ENCODE results near the gene APH1B.
A peak's percentile ranks its signal among the peaks of the same experiment; 100 is the strongest.

The APH1B gene

GRCh38 chr15:63331456-63331855 is 54.1 kb downstream of the APH1B start:
- H3K4me3 ChIP-seq (ENCODE audit: low read length), result no peak overlapping the region
- no peaks in the 10 kb centered on the region for H3K9me3 ChIP-seq (ENCODE audit: insufficient read depth, low read depth, low read length)
- 95% methylated on average over 12 of the region's 12 CpGs for WGBS
- H3K9ac ChIP-seq (ENCODE audit: low read depth, low read length), result no peak overlapping the region
- no peaks in the 10 kb centered on the region for H3K36me3 ChIP-seq (ENCODE audit: insufficient read depth, low read length)
- H3K27ac ChIP-seq (ENCODE audit: low read depth, low read length), result no peak overlapping the region
- H3K4me1 ChIP-seq (ENCODE audit: insufficient read depth, low read length), result 0 out of 2 replicates have a peak, but pooled peaks cover 3% of the 10 kb centered on the region
- H3K27me3 ChIP-seq (ENCODE audit: insufficient read depth, low read length), result no peaks in the 10 kb centered on the region

- H3K27ac ChIP-seq (ENCODE audit: low read depth, low read length), result no peak overlapping the region
- no peak overlapping the region for H3K4me3 ChIP-seq (ENCODE audit: low read length)
- H3K27me3 ChIP-seq (ENCODE audit: insufficient read depth, low read length), result no peaks in the 10 kb centered on the region
- no peak overlapping the region for H3K9ac ChIP-seq (ENCODE audit: low read depth, low read length)
- H3K9me3 ChIP-seq (ENCODE audit: insufficient read depth, low read depth, low read length), result no peaks in the 10 kb centered on the region
- 85% methylated on average over 9 of the region's 9 CpGs for WGBS
- no peaks in the 10 kb centered on the region for H3K36me3 ChIP-seq (ENCODE audit: insufficient read depth, low read length)
- H3K4me1 ChIP-seq (ENCODE audit: insufficient read depth, low read length), result 0 out of 2 replicates have a peak, but pooled peaks cover 3% of the 10 kb centered on the region
Measured at GRCh38 chr15:63332367-63333124, 55.1 kb downstream of the APH1B start.

- H3K4me3 ChIP-seq (ENCODE audit: low read length), result no peak overlapping the region
- no peak overlapping the region for H3K9ac ChIP-seq (ENCODE audit: low read depth, low read length)
- H3K27me3 ChIP-seq (ENCODE audit: insufficient read depth, low read length), result peaks cover 2% of the 10 kb centered on the region; the same call in 1 of the 2 replicates
- H3K27ac ChIP-seq (ENCODE audit: low read depth, low read length), result no peak overlapping the region
- peaks cover 9% of the 10 kb centered on the region for H3K4me1 ChIP-seq (ENCODE audit: insufficient read depth, low read length)
- WGBS, result 82% methylated on average over 2 of the region's 2 CpGs
- H3K9me3 ChIP-seq (ENCODE audit: insufficient read depth, low read depth, low read length), result no peaks in the 10 kb centered on the region
- H3K36me3 ChIP-seq (ENCODE audit: insufficient read depth, low read length), result no peaks in the 10 kb centered on the region
Measured at GRCh38 chr15:63334821-63335220, 57.4 kb downstream of the APH1B start.

GRCh38 chr15:63335543-63336240 is 58.3 kb downstream of the APH1B start:
- no peaks in the 10 kb centered on the region for H3K36me3 ChIP-seq (ENCODE audit: insufficient read depth, low read length)
- H3K9me3 ChIP-seq (ENCODE audit: insufficient read depth, low read depth, low read length), result no peaks in the 10 kb centered on the region
- H3K27me3 ChIP-seq (ENCODE audit: insufficient read depth, low read length), result peaks cover 2% of the 10 kb centered on the region; the same call in 1 of the 2 replicates
- WGBS, result 91% methylated on average over 8 of the region's 8 CpGs
- H3K27ac ChIP-seq (ENCODE audit: low read depth, low read length), result no peak overlapping the region
- no peak overlapping the region for H3K9ac ChIP-seq (ENCODE audit: low read depth, low read length)
- peaks cover 18% of the 10 kb centered on the region for H3K4me1 ChIP-seq (ENCODE audit: insufficient read depth, low read length)
- no peak overlapping the region for H3K4me3 ChIP-seq (ENCODE audit: low read length)

GRCh38 chr15:63337046-63337445 is 59.6 kb downstream of the APH1B start:
- H3K27me3 ChIP-seq (ENCODE audit: insufficient read depth, low read length), result peaks cover 2% of the 10 kb centered on the region; the same call in 1 of the 2 replicates
- peaks cover 25% of the 10 kb centered on the region for H3K4me1 ChIP-seq (ENCODE audit: insufficient read depth, low read length)
- 96% methylated on average over 4 of the region's 4 CpGs for WGBS

GRCh38 chr15:63338170-63338569 is 60.8 kb downstream of the APH1B start:
- H3K9ac ChIP-seq (ENCODE audit: low read depth, low read length), result no peak overlapping the region
- H3K4me3 ChIP-seq (ENCODE audit: low read length), result no peak overlapping the region
- H3K9me3 ChIP-seq (ENCODE audit: insufficient read depth, low read depth, low read length), result no peaks in the 10 kb centered on the region
- H3K4me1 ChIP-seq (ENCODE audit: insufficient read depth, low read length), result peaks cover 29% of the 10 kb centered on the region
- peaks cover 2% of the 10 kb centered on the region; the same call in 1 of the 2 replicates for H3K27me3 ChIP-seq (ENCODE audit: insufficient read depth, low read length)
- H3K36me3 ChIP-seq (ENCODE audit: insufficient read depth, low read length), result no peaks in the 10 kb centered on the region
- no peak overlapping the region for H3K27ac ChIP-seq (ENCODE audit: low read depth, low read length)

More at GRCh38 chr15:63337046-63337445, 59.6 kb downstream of the APH1B start:
- H3K9me3 ChIP-seq (ENCODE audit: insufficient read depth, low read depth, low read length), result no peaks in the 10 kb centered on the region
- no peaks in the 10 kb centered on the region for H3K36me3 ChIP-seq (ENCODE audit: insufficient read depth, low read length)
- no peak overlapping the region for H3K27ac ChIP-seq (ENCODE audit: low read depth, low read length)
- H3K4me3 ChIP-seq (ENCODE audit: low read length), result no peak overlapping the region
- H3K9ac ChIP-seq (ENCODE audit: low read depth, low read length), result no peak overlapping the region

GRCh38 chr15:63339006-63339766 is 61.8 kb downstream of the APH1B start:
- Histone ChIP-seq H3K4me1 (ENCODE audit: insufficient read depth, low read length) (peaks cover 26% of the 10 kb centered on the region), H3K27ac (ENCODE audit: low read depth, low read length) (no peak overlapping the region), H3K36me3 (ENCODE audit: insufficient read depth, low read length) (no peaks in the 10 kb centered on the region), H3K9ac (ENCODE audit: low read depth, low read length) (no peak overlapping the region), H3K27me3 (ENCODE audit: insufficient read depth, low read length) (peaks cover 2% of the 10 kb centered on the region; the same call in 1 of the 2 replicates), H3K4me3 (ENCODE audit: low read length) (no peak overlapping the region; the same call in 1 of the 2 replicates), H3K9me3 (ENCODE audit: insufficient read depth, low read depth, low read length) (no peaks in the 10 kb centered on the region)
- WGBS, result 82% methylated on average over 10 of the region's 10 CpGs

GRCh38 chr15:63339836-63340235 is 62.4 kb downstream of the APH1B start:
- H3K27me3 ChIP-seq (ENCODE audit: insufficient read depth, low read length), result peaks cover 2% of the 10 kb centered on the region; the same call in 1 of the 2 replicates
- H3K36me3 ChIP-seq (ENCODE audit: insufficient read depth, low read length), result no peaks in the 10 kb centered on the region
- no peak overlapping the region; the same call in 1 of the 2 replicates for H3K4me3 ChIP-seq (ENCODE audit: low read length)
- H3K4me1 ChIP-seq (ENCODE audit: insufficient read depth, low read length), result peaks cover 26% of the 10 kb centered on the region
- 11% methylated on average over 1 of the region's 1 CpG for WGBS
- no peak overlapping the region for H3K9ac ChIP-seq (ENCODE audit: low read depth, low read length)
- peak overlapping the region; percentile 60; the same call in 1 of the 2 replicates for H3K27ac ChIP-seq (ENCODE audit: low read depth, low read length)
- H3K9me3 ChIP-seq (ENCODE audit: insufficient read depth, low read depth, low read length), result no peaks in the 10 kb centered on the region

- 21% methylated on average over 8 of the region's 8 CpGs for WGBS
- no peak overlapping the region; the same call in 1 of the 2 replicates for H3K4me3 ChIP-seq (ENCODE audit: low read length)
- peaks cover 26% of the 10 kb centered on the region for H3K4me1 ChIP-seq (ENCODE audit: insufficient read depth, low read length)
- H3K27ac ChIP-seq (ENCODE audit: low read depth, low read length), result peak overlapping the region; percentile 60; the same call in 1 of the 2 replicates
- no peaks in the 10 kb centered on the region for H3K9me3 ChIP-seq (ENCODE audit: insufficient read depth, low read depth, low read length)
- H3K36me3 ChIP-seq (ENCODE audit: insufficient read depth, low read length), result no peaks in the 10 kb centered on the region
- no peak overlapping the region for H3K9ac ChIP-seq (ENCODE audit: low read depth, low read length)
- peaks cover 2% of the 10 kb centered on the region; the same call in 1 of the 2 replicates for H3K27me3 ChIP-seq (ENCODE audit: insufficient read depth, low read length)
Measured at GRCh38 chr15:63340353-63340752, 62.9 kb downstream of the APH1B start.

- WGBS, result 78% methylated on average over 3 of the region's 3 CpGs
- Histone ChIP-seq H3K4me1 (ENCODE audit: insufficient read depth, low read length) (peaks cover 26% of the 10 kb centered on the region), H3K27me3 (ENCODE audit: insufficient read depth, low read length) (peaks cover 2% of the 10 kb centered on the region; the same call in 1 of the 2 replicates), H3K9me3 (ENCODE audit: insufficient read depth, low read depth, low read length) (no peaks in the 10 kb centered on the region), H3K27ac (ENCODE audit: low read depth, low read length) (no peak overlapping the region), H3K9ac (ENCODE audit: low read depth, low read length) (no peak overlapping the region), H3K36me3 (ENCODE audit: insufficient read depth, low read length) (no peaks in the 10 kb centered on the region), H3K4me3 (ENCODE audit: low read length) (no peak overlapping the region; the same call in 1 of the 2 replicates)
Measured at GRCh38 chr15:63340878-63341277, 63.5 kb downstream of the APH1B start.

Measured in HUES64 (cell line).